ENCODE data around the gene GMDS. TPM values are rescaled to one million over a fixed set of nuclear protein-coding genes. Genes with fewer than 3 reads are reported as not detected.

The GMDS gene
- total and polyA plus RNA-seq, 2 of the 8 experiments (the other 6 are each of a cell fraction or from before 2014, with no cell fraction given): 16.8 to 50.0 TPM

- no peak overlapping the region for H3K27ac ChIP-seq (ENCODE audit: low read depth, low read length)
- no peaks in the 10 kb centered on the region for H4K20me1 ChIP-seq (replicated peaks in 1 of 2; ENCODE audit: control insufficient read depth in 1 of 2, insufficient read depth in 2 of 2, low read length in 2 of 2)
- H4K5ac ChIP-seq (ENCODE audit: insufficient read length, low read depth, low read length): no peak overlapping the region
- H2AK5ac ChIP-seq (ENCODE audit: low read depth, low read length): no peak overlapping the region
- WGBS, 2 experiments (ENCODE audit: extremely low coverage in 1 of 2, insufficient coverage in 1 of 2, insufficient read length in 1 of 2, insufficient replicate concordance in 2 of 2, low coverage in 1 of 2, low lambda C conversion rate in 2 of 2, missing lambda C conversion rate in 1 of 2): 93% methylated on average over 21 of the region's 24 CpGs; no CpG with 5 or more reads in 1 of the 2 experiments
- H3K9me3 ChIP-seq (ENCODE audit: insufficient read depth in 2 of 2, low read depth in 1 of 2, low read length in 1 of 2): no peaks in the 10 kb centered on the region
- H2BK120ac ChIP-seq (replicated peaks; ENCODE audit: low read depth, low read length): no peak overlapping the region
- H3K23ac ChIP-seq (ENCODE audit: insufficient read length): no peak overlapping the region
- H3K23me2 ChIP-seq (ENCODE audit: low read depth, low read length): no peaks in the 10 kb centered on the region
- no peak overlapping the region for H3K14ac ChIP-seq (ENCODE audit: insufficient read length)
- no peak overlapping the region for H2AFZ ChIP-seq (ENCODE audit: low read length)
- DNase-seq (ENCODE audit: low read depth in 1 of 2, low spot score in 2 of 2): no peak
- no peak overlapping the region for H2BK12ac ChIP-seq (ENCODE audit: low read depth, low read length)
- CTCF ChIA-PET (ENCODE audit: partially characterized antibody): interaction anchor here (1.4 to 1.5 kb wide), 2 partner anchors 13 to 32 kb away, joined by 3 read pairs; no protein-coding TSS in a partner anchor
- H3K4me1 ChIP-seq (replicated peaks in 1 of 4; ENCODE audit: control insufficient read depth in 3 of 4, insufficient read depth in 4 of 4, low read length in 3 of 4): peaks cover 0 to 4% (median 1%) of the 10 kb centered on the region in 4 experiments; a peak in 4 of 7 replicates
- H3K18ac ChIP-seq (ENCODE audit: extremely low read depth, low read length): no peak overlapping the region
- no peaks in the 10 kb centered on the region for H3K79me2 ChIP-seq (ENCODE audit: control insufficient read depth in 1 of 2, insufficient read depth in 2 of 2, low read length in 2 of 2)
- H3K4me2 ChIP-seq (ENCODE audit: insufficient read depth in 1 of 2, low read depth in 2 of 2, low read length in 2 of 2): no peak overlapping the region
- no peak overlapping the region for H4K8ac ChIP-seq (ENCODE audit: extremely low read depth, insufficient read depth, low read length)
- no peak overlapping the region for H3K4ac ChIP-seq (replicated peaks; ENCODE audit: insufficient read length, low read depth, low read length)
- POLR2A ChIA-PET (ENCODE audit: partially characterized antibody): no interaction called here
- no peak overlapping the region for H3K9ac ChIP-seq (replicated peaks in 1 of 4; ENCODE audit: extremely low read depth in 1 of 4, low read depth in 3 of 4, low read length in 3 of 4)
- no peak overlapping the region for H2BK5ac ChIP-seq (ENCODE audit: low read depth, low read length)
- no peaks in the 10 kb centered on the region for H3K79me1 ChIP-seq (ENCODE audit: low read depth, low read length)
- H3K56ac ChIP-seq (replicated peaks; ENCODE audit: insufficient read length, low read depth, low read length): no peak overlapping the region
- H3K4me3 ChIP-seq (ENCODE audit: extremely low read depth in 1 of 4, insufficient read depth in 2 of 4, low read depth in 3 of 4, low read length in 4 of 4): no peak overlapping the region
- no peak overlapping the region for H2BK20ac ChIP-seq (ENCODE audit: low read length)
- no peak overlapping the region for H4K91ac ChIP-seq (replicated peaks; ENCODE audit: insufficient read length, low read length)
- no peaks in the 10 kb centered on the region for H3K36me3 ChIP-seq (ENCODE audit: control insufficient read depth in 2 of 4, insufficient read depth in 4 of 4, low read length in 3 of 4)
- peaks cover 3 to 17% (median 13%) of the 10 kb centered on the region in 4 experiments for H3K27me3 ChIP-seq (replicated peaks in 1 of 4; ENCODE audit: control insufficient read depth in 3 of 4, extremely low read depth in 1 of 4, insufficient read depth in 3 of 4, low read length in 3 of 4)
- H2BK15ac ChIP-seq (ENCODE audit: low read length): no peak overlapping the region
- no peak for FAIRE-seq
- TF ChIP-seq POLR2AphosphoS5 (IDR thresholded peaks at IDR 0.05; ENCODE audit: low read depth, low read length): no peak
- no peak for TF ChIP-seq KDM4A (IDR thresholded peaks at IDR 0.05; ENCODE audit: low read depth, low read length, severe bottlenecking)
- TF ChIP-seq BACH1 (IDR thresholded peaks at IDR 0.05; ENCODE audit: low read length): no peak
- TF ChIP-seq SP2 (IDR thresholded peaks at IDR 0.05; ENCODE audit: low read length): no peak
- TF ChIP-seq KDM5A (IDR thresholded peaks at IDR 0.05; ENCODE audit: low read length): no peak
- TF ChIP-seq RNF2 (IDR thresholded peaks at IDR 0.05; ENCODE audit: borderline replicate concordance, low read depth, low read length, missing control alignments, poor library complexity, severe bottlenecking): no peak
- TF ChIP-seq RAD21 (IDR thresholded peaks at IDR 0.05 in 1 of 2, conservative IDR thresholded peaks at IDR 0.05 in 1 of 2; ENCODE audit: low read depth in 2 of 2, low read length in 2 of 2): no peak
- TF ChIP-seq NRF1 (IDR thresholded peaks at IDR 0.05; ENCODE audit: low read depth, low read length): no peak
- no peak for TF ChIP-seq GTF2F1 (IDR thresholded peaks at IDR 0.05; ENCODE audit: borderline replicate concordance, low read depth, low read length)
- TF ChIP-seq EP300 (IDR thresholded peaks at IDR 0.05; ENCODE audit: borderline replicate concordance in 1 of 2, low read depth in 2 of 2, low read length in 2 of 2): no peak
- TF ChIP-seq SP4 (IDR thresholded peaks at IDR 0.05; ENCODE audit: low read length): no peak
- TF ChIP-seq YY1 (IDR thresholded peaks at IDR 0.05; ENCODE audit: low read depth, low read length): no peak
- no peak for TF ChIP-seq TAF7 (optimal IDR thresholded peaks at IDR 0.05; ENCODE audit: borderline replicate concordance, low read depth, low read length)
- no peak for TF ChIP-seq POU5F1 (IDR thresholded peaks at IDR 0.05; ENCODE audit: low read depth, low read length)
- no peak for TF ChIP-seq JUN (IDR thresholded peaks at IDR 0.05; ENCODE audit: low read depth, low read length)
Measured at GRCh38 chr6:1598886-1599285, 646.5 kb downstream of the GMDS start.
